Lower lobe of right lung (tissue), 2 donors: ENCODE results near the gene EMILIN3. TPM values are rescaled to one million over a fixed set of nuclear protein-coding genes. Genes with fewer than 3 reads are reported as not detected.

Experiments
- ATAC-seq, 2 donors: fragments of 200-7000 bp; cut with Tn5 transposase; one replicate each; pipeline ENCODE4 v1.9.1; 2020 to 2022; ENCODE audit warnings: mild to moderate bottlenecking in 2 of 2, moderate library complexity in 2 of 2
- DNase-seq: peaks from one replicate; pipeline ENCODE4 v3.0.0-alpha.2; 2020
- H3K27ac ChIP-seq: fragments of 200-600 bp; one replicate; pipeline ENCODE4 v1.8.0; 2022
- H3K27me3 ChIP-seq: fragments of 200-600 bp; one replicate; pipeline ENCODE4 v1.8.0; 2022; ENCODE audit warnings: low read depth
- H3K36me3 ChIP-seq: fragments of 200-600 bp; one replicate; pipeline ENCODE4 v1.8.0; 2022; ENCODE audit warnings: mild to moderate bottlenecking
- H3K4me1 ChIP-seq: fragments of 200-600 bp; one replicate; pipeline ENCODE4 v1.8.0; 2022
- H3K4me3 ChIP-seq: fragments of 200-600 bp; one replicate; pipeline ENCODE4 v1.8.0; 2022; ENCODE audit warnings: mild to moderate bottlenecking
- H3K9me3 ChIP-seq: fragments of 200-600 bp; one replicate; pipeline ENCODE4 v1.8.0; 2022
- intact Hi-C: fragments of 100-400 bp; cut with DNase I; formaldehyde crosslinking; loops from one replicate; pipeline ENCODE4 v1.11.0; 2022
- total RNA-seq: library from RNA; stranded (reverse); fragmentation: NEBNext Ultra II Directional; extraction: Animal tissue kit (Norgen Biotek cat#: 25700); gene quantifications from one replicate; pipeline ENCODE4 v1.2.1, GENCODE V29; 2021
- TF ChIP-seq, protein P1 (sequence below): fragments of 200-600 bp; IDR thresholded peaks from one replicate; pipeline ENCODE4 v1.8.0; 2022; ENCODE audit warnings: antibody characterized with exemption, mild to moderate bottlenecking
- donor health status: DM: no; HTN: yes; CAD: no; lungs with severe emphysema.

Gene EMILIN3
- total RNA-seq, 1 donor from 2014 or later: 0.15 TPM

DNA sequence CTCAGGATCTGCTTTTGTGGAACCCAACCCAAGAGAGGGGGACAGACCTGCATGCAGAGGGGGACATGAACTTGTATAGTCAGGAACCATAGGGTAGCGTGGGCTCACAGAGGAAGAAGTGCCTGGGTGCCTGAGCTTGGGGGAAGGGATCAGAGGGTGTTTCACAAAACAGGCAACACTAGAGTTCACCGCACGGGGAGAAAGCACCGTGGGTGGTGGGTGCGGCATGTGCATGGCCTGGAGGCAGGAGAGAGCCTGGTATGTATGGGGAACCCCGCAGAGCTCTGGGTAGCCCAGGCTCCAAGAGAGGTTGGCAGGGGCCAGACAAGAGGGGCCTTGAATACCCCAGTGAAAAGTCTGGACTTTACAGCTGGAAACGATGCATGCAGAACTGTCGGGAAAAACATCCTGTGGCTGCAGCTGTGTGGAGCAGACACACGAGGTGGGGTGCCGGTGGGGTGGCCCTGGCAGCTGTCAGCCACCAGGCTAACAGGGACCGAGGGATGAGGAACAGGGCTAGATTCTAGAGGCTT lies 6.7 kb upstream of the EMILIN3 start:
- no peak for ATAC-seq
- DNase-seq: no peak
- peaks cover 9% of the 10 kb centered on the region for H3K27me3 ChIP-seq
- TF ChIP-seq, protein P1, sequence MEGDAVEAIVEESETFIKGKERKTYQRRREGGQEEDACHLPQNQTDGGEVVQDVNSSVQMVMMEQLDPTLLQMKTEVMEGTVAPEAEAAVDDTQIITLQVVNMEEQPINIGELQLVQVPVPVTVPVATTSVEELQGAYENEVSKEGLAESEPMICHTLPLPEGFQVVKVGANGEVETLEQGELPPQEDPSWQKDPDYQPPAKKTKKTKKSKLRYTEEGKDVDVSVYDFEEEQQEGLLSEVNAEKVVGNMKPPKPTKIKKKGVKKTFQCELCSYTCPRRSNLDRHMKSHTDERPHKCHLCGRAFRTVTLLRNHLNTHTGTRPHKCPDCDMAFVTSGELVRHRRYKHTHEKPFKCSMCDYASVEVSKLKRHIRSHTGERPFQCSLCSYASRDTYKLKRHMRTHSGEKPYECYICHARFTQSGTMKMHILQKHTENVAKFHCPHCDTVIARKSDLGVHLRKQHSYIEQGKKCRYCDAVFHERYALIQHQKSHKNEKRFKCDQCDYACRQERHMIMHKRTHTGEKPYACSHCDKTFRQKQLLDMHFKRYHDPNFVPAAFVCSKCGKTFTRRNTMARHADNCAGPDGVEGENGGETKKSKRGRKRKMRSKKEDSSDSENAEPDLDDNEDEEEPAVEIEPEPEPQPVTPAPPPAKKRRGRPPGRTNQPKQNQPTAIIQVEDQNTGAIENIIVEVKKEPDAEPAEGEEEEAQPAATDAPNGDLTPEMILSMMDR: no peak
- H3K4me1 ChIP-seq: no peaks in the 10 kb centered on the region
- H3K4me3 ChIP-seq: no peak overlapping the region
- H3K27ac ChIP-seq: no peak overlapping the region
- intact Hi-C loops: no loop called here
- no peaks in the 10 kb centered on the region for H3K36me3 ChIP-seq
- no peaks in the 10 kb centered on the region for H3K9me3 ChIP-seq

DNA sequence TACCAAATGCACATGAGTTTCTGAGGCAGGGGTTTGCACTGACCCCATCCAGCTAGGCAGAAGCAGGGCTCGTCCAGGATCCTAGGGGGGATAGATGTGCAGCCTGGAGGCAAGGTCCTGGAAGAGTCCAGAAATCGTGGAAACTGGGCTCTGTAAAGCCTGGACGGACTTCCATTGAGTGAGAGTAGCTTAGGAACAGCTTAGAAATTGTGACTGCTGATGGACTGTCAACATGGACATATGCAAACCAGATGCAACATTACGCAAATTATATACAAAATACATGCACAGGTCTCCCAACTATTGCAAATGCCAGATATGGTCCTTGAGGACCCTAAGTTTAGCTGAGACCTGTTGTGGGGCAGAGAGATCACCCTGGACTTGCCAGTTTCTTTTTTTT lies 4.8 kb upstream of the EMILIN3 start:
- H3K4me3 ChIP-seq: no peak overlapping the region
- no peaks in the 10 kb centered on the region for H3K9me3 ChIP-seq
- TF ChIP-seq, protein P1: no peak
- H3K36me3 ChIP-seq: no peaks in the 10 kb centered on the region
- no peak overlapping the region for H3K27ac ChIP-seq
- peaks cover 21% of the 10 kb centered on the region for H3K27me3 ChIP-seq
- no peak for ATAC-seq
- DNase-seq: no peak
- H3K4me1 ChIP-seq: no peaks in the 10 kb centered on the region
- intact Hi-C loops: no loop called here

DNA sequence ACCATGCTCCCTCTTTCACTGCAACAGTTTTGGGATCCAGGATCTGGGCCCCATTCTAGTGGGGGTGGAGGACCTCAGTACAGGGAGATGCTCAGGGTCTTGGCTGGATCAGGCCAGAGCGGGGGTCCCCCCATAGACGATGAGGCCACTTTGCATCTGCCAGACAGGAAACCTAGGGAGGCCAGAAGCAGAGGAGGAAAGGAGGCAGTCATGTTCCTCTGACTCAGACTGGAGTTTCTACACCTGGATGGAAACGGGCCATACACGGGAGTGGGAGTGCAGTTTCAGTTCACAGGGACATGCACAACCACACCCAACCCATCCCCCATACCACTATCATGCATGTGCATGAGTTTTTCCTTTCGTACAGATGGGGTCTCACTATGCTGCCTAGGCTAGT lies 3.6 kb upstream of the EMILIN3 start:
- no peak for DNase-seq
- Histone ChIP-seq H3K36me3 (no peaks in the 10 kb centered on the region), H3K4me3 (no peak overlapping the region), H3K9me3 (no peaks in the 10 kb centered on the region), H3K27me3 (peaks cover 31% of the 10 kb centered on the region), H3K27ac (no peak overlapping the region), H3K4me1 (peaks cover 4% of the 10 kb centered on the region)
- TF ChIP-seq, protein P1: no peak
- no peak for ATAC-seq
- intact Hi-C loops: no loop called here

DNA sequence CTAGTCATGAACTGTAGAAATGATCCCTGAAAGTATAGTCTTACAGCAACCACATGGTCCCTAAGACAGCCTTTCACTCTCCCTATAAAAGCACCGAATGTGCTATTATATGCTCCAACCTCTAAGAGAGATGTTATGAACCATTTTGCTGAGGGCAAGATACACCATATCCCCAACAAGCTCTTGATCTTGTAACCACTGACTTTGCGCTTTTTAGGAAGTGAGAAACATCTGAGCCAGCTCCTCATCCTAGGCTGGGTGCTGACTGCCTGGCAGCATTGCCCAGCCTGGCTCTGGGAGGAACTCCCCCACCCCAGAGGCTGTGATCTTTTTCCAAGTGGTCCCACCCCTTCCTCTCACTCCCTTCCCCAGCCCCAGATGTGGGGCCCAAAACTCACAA lies 3.1 kb upstream of the EMILIN3 start:
- ATAC-seq (no peak), DNase-seq (no peak)
- Histone ChIP-seq H3K36me3 (no peaks in the 10 kb centered on the region), H3K4me3 (no peak overlapping the region), H3K9me3 (no peaks in the 10 kb centered on the region), H3K27ac (no peak overlapping the region), H3K27me3 (peaks cover 36% of the 10 kb centered on the region), H3K4me1 (peaks cover 4% of the 10 kb centered on the region)
- intact Hi-C loops: no loop called here
- TF ChIP-seq, protein P1: no peak

DNA sequence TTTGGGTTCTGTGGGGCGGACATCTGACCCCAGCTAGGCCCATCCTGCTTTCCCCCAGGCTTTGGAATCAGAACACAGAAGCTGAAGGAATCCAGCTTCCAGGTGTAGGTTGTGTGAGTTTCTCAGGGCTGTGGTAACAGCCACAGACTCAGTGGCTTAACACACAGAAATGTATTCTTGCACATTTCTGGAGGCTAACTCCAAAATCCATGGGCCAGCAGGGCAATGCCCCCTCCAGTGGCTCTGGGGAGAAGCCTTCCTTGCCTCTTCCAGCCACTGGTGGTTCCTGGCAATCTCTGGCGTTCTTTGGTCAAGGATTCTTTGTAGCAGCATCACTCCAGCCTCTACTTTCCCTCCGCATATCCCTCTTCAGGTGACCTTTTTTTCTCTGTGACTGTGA lies 1.3 kb upstream of the EMILIN3 start:
- no peak overlapping the region for H3K4me3 ChIP-seq
- H3K9me3 ChIP-seq: no peaks in the 10 kb centered on the region
- H3K4me1 ChIP-seq: peaks cover 4% of the 10 kb centered on the region
- no peak overlapping the region for H3K27ac ChIP-seq
- no peaks in the 10 kb centered on the region for H3K36me3 ChIP-seq
- DNase-seq (no peak), ATAC-seq (no peak)
- TF ChIP-seq, protein P1: no peak
- peaks cover 42% of the 10 kb centered on the region for H3K27me3 ChIP-seq
- intact Hi-C loops: no loop called here

DNA sequence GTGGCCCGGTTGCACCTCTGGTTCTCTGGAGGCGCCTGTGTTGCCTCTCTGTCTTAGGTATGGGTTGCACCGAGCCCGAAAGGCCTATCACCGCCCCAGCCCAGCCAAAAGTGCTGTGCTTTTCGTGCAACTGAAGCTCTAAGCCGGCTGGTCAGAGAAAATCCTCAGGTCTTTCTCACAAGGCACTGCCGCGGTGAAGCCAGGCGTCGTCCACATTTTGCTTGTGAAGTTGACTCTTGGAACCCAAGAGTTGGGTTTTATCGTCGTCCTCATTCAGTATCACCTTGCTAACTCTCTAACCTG lies 726 bp upstream of the EMILIN3 start:
- intact Hi-C loops: no loop called here
- Histone ChIP-seq H3K4me1 (peaks cover 4% of the 10 kb centered on the region), H3K4me3 (no peak overlapping the region), H3K27ac (no peak overlapping the region), H3K36me3 (no peaks in the 10 kb centered on the region), H3K9me3 (no peaks in the 10 kb centered on the region), H3K27me3 (peaks cover 42% of the 10 kb centered on the region)
- TF ChIP-seq, protein P1: no peak
- no peak for DNase-seq
- no peak for ATAC-seq
